Measurements from ENCODE around the gene LRRK2. TPM values are rescaled to one million over a fixed set of nuclear protein-coding genes. Genes with fewer than 3 reads are reported as not detected.
A peak's percentile ranks its signal among the peaks of the same experiment; 100 is the strongest.
"Not testable (repeated sequence)": the region's sequence is repeated elsewhere in the genome, so short reads cannot be mapped to it uniquely, and the experiment has no call there.

The LRRK2 gene
- total and polyA plus RNA-seq, 10 donors, result 7.7 to 106 (median 51.7) TPM

DNA sequence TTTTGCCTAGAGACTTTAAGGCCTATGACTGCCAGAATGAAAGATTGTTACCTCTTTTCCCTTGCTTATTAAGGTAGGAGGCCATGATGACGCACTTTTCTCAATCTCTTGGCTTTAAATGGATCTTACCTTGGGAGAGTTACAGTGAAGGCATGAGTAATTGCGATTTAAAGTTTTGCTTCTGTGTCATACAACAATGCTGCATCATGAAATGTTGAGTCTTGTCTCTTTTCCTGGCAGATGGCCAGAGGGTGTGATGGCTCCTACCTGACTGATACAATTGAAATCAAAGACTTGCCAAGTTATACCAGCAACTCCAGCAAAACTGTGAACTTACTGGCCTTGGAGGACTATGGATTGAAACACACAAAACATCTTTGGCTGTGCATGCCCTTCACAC lies 17.2 kb upstream of the LRRK2 start:
- Histone ChIP-seq H3K9me3 (peaks cover 0 to 10% (median 8%) of the 10 kb centered on the region in 8 donors), H3K4me1 (peaks cover 5 to 37% (median 29%) of the 10 kb centered on the region in 6 donors), H3K36me3 (no peaks in the 10 kb centered on the region), H3K27ac (peak overlapping the region in 4 of 8 donors; percentile 83 to 93 (median 84)), H3K27me3 (replicated peaks in 1 of 7) (no peaks in the 10 kb centered on the region), H3K4me3 (no peak overlapping the region)
- WGBS, 5 donors, result 90 to 96% (median 92%) methylated on average over 2 of the region's 2 CpGs
- intact Hi-C loops (cut with DNase I; ENCODE audit: low total_unique reads), result no loop called here
- DNase-seq, result no peak
- TF ChIP-seq POLR2AphosphoS5 (IDR thresholded peaks at IDR 0.05) (no peak), POLR2A (IDR thresholded peaks at IDR 0.05) (no peak)
- TF ChIP-seq, protein P1, sequence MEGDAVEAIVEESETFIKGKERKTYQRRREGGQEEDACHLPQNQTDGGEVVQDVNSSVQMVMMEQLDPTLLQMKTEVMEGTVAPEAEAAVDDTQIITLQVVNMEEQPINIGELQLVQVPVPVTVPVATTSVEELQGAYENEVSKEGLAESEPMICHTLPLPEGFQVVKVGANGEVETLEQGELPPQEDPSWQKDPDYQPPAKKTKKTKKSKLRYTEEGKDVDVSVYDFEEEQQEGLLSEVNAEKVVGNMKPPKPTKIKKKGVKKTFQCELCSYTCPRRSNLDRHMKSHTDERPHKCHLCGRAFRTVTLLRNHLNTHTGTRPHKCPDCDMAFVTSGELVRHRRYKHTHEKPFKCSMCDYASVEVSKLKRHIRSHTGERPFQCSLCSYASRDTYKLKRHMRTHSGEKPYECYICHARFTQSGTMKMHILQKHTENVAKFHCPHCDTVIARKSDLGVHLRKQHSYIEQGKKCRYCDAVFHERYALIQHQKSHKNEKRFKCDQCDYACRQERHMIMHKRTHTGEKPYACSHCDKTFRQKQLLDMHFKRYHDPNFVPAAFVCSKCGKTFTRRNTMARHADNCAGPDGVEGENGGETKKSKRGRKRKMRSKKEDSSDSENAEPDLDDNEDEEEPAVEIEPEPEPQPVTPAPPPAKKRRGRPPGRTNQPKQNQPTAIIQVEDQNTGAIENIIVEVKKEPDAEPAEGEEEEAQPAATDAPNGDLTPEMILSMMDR (IDR thresholded peaks at IDR 0.05 in 8 of 11, conservative IDR thresholded peaks at IDR 0.05 in 3 of 11), result no peak

DNA sequence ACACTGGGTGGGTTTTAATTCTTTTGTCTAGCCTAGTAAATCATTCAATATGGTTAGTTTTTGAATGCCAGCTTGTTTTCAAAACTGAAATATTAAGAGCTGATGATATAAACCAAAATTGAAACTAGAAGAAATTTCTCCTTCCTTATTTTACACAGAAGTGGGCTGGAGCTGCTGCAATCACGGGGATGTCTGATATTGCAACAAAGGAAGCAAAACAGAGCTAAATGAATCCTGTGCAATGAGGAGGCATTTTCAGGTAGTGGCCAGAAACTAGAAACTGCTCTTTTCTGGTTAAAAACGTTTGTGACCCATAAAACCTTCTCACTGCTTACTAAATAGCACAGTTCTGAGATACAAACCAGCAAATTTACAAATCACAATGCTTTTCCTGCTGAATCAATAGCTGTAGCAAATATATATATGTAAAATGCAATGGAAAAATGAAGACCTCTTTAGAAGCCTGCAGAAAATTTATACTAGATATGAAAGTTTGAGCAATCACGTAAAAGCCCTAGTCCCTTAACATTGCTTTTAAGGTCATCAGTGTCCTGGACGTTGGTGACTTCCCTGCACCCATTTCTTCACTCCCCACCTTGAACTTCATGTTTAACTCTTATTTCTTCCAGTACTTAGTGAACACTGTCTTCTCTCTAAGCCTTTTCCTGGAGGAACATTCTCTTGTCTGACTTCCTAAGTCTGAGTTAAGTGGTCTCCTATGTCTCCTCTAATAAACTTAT lies 15.9 kb upstream of the LRRK2 start:
- Histone ChIP-seq H3K36me3 (no peaks in the 10 kb centered on the region), H3K27me3 (replicated peaks in 1 of 7) (no peaks in the 10 kb centered on the region), H3K27ac (peak overlapping the region; percentile 51 to 93 (median 83)), H3K4me1 (peaks cover 4 to 32% (median 24%) of the 10 kb centered on the region in 6 donors), H3K4me3 (peak overlapping the region in 1 of 8 donors; percentile 53), H3K9me3 (peaks cover 0 to 21% (median 12%) of the 10 kb centered on the region in 8 donors)
- 15 to 36% (median 19%) methylated on average over 4 of the region's 4 CpGs for WGBS, 5 donors
- TF ChIP-seq POLR2AphosphoS5 (IDR thresholded peaks at IDR 0.05), result peak in 1 of 3 donors; percentile 50
- TF ChIP-seq, protein P1 (IDR thresholded peaks at IDR 0.05 in 8 of 11, conservative IDR thresholded peaks at IDR 0.05 in 3 of 11), result no peak
- no peak for TF ChIP-seq POLR2A (IDR thresholded peaks at IDR 0.05)
- no peak for DNase-seq
- intact Hi-C loops (cut with DNase I; ENCODE audit: low total_unique reads), result no loop called here

DNA sequence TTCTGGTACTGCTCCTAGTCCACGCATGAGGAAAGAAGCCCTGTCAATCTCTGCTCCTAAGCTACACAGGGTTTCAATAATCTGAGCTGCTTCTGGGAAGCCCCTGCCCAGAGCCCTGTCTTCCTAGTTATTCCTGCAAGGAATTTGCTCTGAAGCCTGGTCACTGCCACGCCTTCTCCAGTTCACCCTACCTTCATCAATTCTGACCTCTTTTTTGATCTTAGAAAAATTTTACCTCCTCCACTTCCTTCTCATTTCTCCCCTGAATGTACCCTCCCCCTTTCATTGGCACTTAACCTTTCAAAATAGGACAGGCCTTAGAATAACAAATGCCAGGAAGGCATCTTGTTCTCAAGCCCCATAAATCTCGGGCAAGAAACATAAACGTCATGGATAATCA lies 14.9 kb upstream of the LRRK2 start:
- Histone ChIP-seq H3K27ac (peak overlapping the region; percentile 51 to 93 (median 83)), H3K27me3 (replicated peaks in 1 of 7) (no peaks in the 10 kb centered on the region), H3K36me3 (no peaks in the 10 kb centered on the region), H3K4me3 (peak overlapping the region in 1 of 8 donors; percentile 53), H3K9me3 (peaks cover 0 to 21% (median 12%) of the 10 kb centered on the region in 8 donors), H3K4me1 (peaks cover 4 to 32% (median 24%) of the 10 kb centered on the region in 6 donors)
- no peak for DNase-seq
- TF ChIP-seq POLR2AphosphoS5 (IDR thresholded peaks at IDR 0.05) (no peak), POLR2A (IDR thresholded peaks at IDR 0.05) (no peak)
- TF ChIP-seq, protein P1 (IDR thresholded peaks at IDR 0.05 in 8 of 11, conservative IDR thresholded peaks at IDR 0.05 in 3 of 11), result no peak
- intact Hi-C loops (cut with DNase I; ENCODE audit: low total_unique reads), result no loop called here
- 62 to 70% (median 69%) methylated on average over 4 of the region's 4 CpGs for WGBS, 5 donors

DNA sequence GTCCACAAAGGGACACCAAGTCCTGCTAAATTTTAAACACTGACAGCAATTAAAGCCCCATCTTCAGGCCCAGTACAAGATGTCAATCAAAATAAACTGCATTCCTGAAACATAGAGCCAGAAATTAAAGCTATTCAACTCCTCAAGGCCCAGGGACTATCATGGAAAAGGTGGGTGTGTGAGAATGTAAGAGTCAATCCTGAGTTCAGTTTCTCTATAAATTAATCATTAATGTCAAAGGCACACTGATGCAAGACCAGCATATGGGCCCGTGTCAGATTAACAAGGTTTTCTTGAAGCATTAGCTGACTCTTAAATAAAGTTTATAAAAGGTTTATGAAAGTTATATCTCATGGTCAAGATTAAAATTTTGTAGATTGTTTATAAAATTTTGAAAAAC lies 13.6 kb upstream of the LRRK2 start:
- H3K27ac ChIP-seq, result peak overlapping the region in 1 of 8 donors; percentile 93
- H3K27me3 ChIP-seq (replicated peaks in 1 of 7); H3K4me3 ChIP-seq; intact Hi-C loops (cut with DNase I; ENCODE audit: low total_unique reads); H3K36me3 ChIP-seq; DNase-seq: not testable (repeated sequence)
- 81 to 95% (median 93%) methylated on average over 1 of the region's 1 CpG for WGBS, 5 donors
- H3K4me1 ChIP-seq, result peaks cover 4 to 37% (median 24%) of the 10 kb centered on the region in 6 donors
- peaks cover 0 to 21% (median 12%) of the 10 kb centered on the region in 8 donors for H3K9me3 ChIP-seq

All from spleen (tissue), 11 donors.